ENCODE results near the gene ZEB2.

DNA sequence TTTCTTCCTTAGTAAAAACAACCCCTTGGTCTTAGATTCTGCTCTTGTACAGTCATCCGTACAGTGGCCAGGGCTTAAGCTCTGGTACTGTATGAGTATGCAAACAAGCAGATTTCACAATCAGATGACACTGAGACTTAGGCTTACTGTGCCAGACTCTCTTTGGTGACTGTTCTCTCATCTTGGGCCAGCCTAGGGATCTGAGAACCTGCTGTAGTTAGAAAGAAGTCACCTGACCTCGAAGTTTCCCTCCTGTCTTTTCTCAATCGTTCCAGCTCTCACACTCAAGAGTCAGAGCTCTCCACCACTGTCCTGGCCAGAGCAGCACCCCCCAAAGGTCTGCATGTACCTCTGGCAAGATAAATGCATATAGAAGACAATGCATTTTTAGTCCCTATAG, 63.2 kb downstream of the ZEB2 start:
- TF ChIP-seq ETV6 (conservative IDR thresholded peaks at IDR 0.05 in 1 of 2, IDR thresholded peaks at IDR 0.05 in 1 of 2; ENCODE audit: borderline replicate concordance in 1 of 2, low read depth in 1 of 2) (no peak), HDAC6 (IDR thresholded peaks at IDR 0.05; ENCODE audit: unreplicated experiment) (no peak), SIX5 (IDR thresholded peaks at IDR 0.05; ENCODE audit: low read depth, low read length, severe bottlenecking) (no peak), FOXK2 (IDR thresholded peaks at IDR 0.05) (no peak)

Data from GM12878 (cell line).